Stomach (tissue), 9 donors: ENCODE data around the gene ABR. TPM values are rescaled to one million over a fixed set of nuclear protein-coding genes. Genes with fewer than 3 reads are reported as not detected.

ENCODE experiments used
- DNase-seq, 2 donors: peaks; one replicate each; pipeline versions ENCODE4 v3.0.0 to v3.0.0-alpha.2; 2013 to 2019
- H3K27ac ChIP-seq, 5 donors: fragments of 200-600 bp in 4 of 5; sonication (generic) in 4 of 5; one replicate each; pipeline ENCODE4 v1.5.1; 2013 to 2019; ENCODE audit warnings: mild to moderate bottlenecking in 1 of 5, moderate library complexity in 1 of 5
- H3K27me3 ChIP-seq, 3 donors: fragments of 200-600 bp; sonication (generic); one replicate each; pipeline ENCODE4 v1.5.1; 2017 to 2019; ENCODE audit warnings: mixed run types in 1 of 3
- H3K36me3 ChIP-seq, 4 donors: fragments of 200-600 bp; sonication (generic); 1 replicate in 3 of 4; 2 replicates in 1 of 4; pipeline ENCODE4 v1.5.1; 2016 to 2019
- H3K4me1 ChIP-seq, 4 donors: fragments of 200-600 bp; sonication (generic); one replicate each; pipeline ENCODE4 v1.5.1; 2016 to 2019
- H3K4me3 ChIP-seq, 4 donors: fragments of 200-600 bp; sonication (generic) in 3 of 4; one replicate each; pipeline ENCODE4 v1.5.1; 2016 to 2019; ENCODE audit warnings: mild to moderate bottlenecking in 1 of 4
- H3K9me3 ChIP-seq, 4 donors: fragments of 200-600 bp; sonication (generic); one replicate each; pipeline ENCODE4 v1.5.1; 2016 to 2019
- EP300 ChIP-seq: sonication (generic); formaldehyde crosslinking; IDR thresholded peaks from one replicate; pipeline ENCODE4 v1.6.1; 2017; ENCODE audit warnings: antibody characterized with exemption
- POLR2A ChIP-seq, 4 donors: fragments of 450-650 bp; IDR thresholded peaks; one replicate each; pipeline ENCODE4 v1.6.1; 2016; ENCODE audit warnings: antibody characterized with exemption in 4 of 4, control low read depth in 2 of 4, mild to moderate bottlenecking in 1 of 4, moderate library complexity in 1 of 4
- POLR2AphosphoS5 ChIP-seq, 3 donors: sonication (generic); formaldehyde crosslinking; IDR thresholded peaks; one replicate each; pipeline ENCODE4 v1.6.1; 2016; ENCODE audit warnings: antibody characterized with exemption in 3 of 3
- WGBS, 5 donors: extraction: QIAGEN DNeasy Blood & Tissue Kit in 3 of 5; methylation state at CpG; one replicate each; pipeline versions ENCODE4 v1.1.5 to v1.1.7; 2013 to 2018; 5-methylcytosine and 5-hydroxymethylcytosine counted together
- intact Hi-C: fragments of 100-400 bp; cut with DNase I; formaldehyde crosslinking; loops from one replicate; pipeline ENCODE4 v1.15.1; 2023; ENCODE audit warnings: low total_unique reads
- polyA plus RNA-seq, 3 donors: library from polyadenylated mRNA; stranded (reverse); fragments of 200-250 nt; gene quantifications; one replicate each; pipeline ENCODE4 v1.2.3, GENCODE V29; 2013
- total RNA-seq, 5 donors: library from RNA; depleted of rRNA; stranded (reverse); fragments of >200 nt; gene quantifications; one replicate each; pipeline versions ENCODE4 v1.1.0 to v1.2.3, GENCODE V29; 2014 to 2016
- TF ChIP-seq, protein P1 (sequence below), 7 experiments: fragments of 450-650 bp in 4 of 7; fragments of 200-600 bp in 3 of 7; sonication (generic) in 3 of 7; IDR thresholded peaks; one replicate each; pipeline ENCODE4 v1.5.1; 2016 to 2019; ENCODE audit warnings: antibody characterized with exemption in 7 of 7, control low read depth in 2 of 7, mild to moderate bottlenecking in 1 of 7
- donor health status: healthy with polysubstance abuse.
- donor health status: Bipolar disorder and iron deficiency.
- donor health status: healthy.

Gene ABR
- total and polyA plus RNA-seq, 8 donors = 28.3 to 1,523 (median 73.4) TPM

DNA sequence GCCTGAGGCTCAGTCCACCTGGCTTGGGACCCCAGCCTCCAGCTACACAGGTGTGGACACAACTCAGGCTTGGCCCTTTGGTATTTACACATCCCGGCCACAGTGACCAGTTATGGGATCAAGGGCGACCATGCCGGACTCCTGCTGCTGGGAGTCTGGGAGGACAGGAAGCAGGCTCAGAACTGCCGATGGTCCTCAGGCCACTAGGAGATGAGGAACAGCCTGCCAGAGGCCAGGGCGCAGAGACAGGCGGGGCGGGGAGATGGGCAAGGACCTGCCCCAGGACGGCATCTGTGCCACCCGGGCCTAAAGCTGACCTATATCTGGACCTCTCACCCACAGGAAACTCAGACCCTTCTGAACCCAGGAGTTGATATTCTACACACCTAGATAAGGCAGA, 212.7 kb downstream of the ABR start:
- Histone ChIP-seq H3K4me3 (no peak overlapping the region), H3K36me3 (no peaks in the 10 kb centered on the region), H3K9me3 (no peaks in the 10 kb centered on the region), H3K4me1 (peaks cover 0 to 53% (median 31%) of the 10 kb centered on the region in 4 donors), H3K27me3 (no peaks in the 10 kb centered on the region), H3K27ac (peak overlapping the region in 1 of 5 donors; percentile 87)
- DNase-seq = no peak
- TF ChIP-seq, protein P1, sequence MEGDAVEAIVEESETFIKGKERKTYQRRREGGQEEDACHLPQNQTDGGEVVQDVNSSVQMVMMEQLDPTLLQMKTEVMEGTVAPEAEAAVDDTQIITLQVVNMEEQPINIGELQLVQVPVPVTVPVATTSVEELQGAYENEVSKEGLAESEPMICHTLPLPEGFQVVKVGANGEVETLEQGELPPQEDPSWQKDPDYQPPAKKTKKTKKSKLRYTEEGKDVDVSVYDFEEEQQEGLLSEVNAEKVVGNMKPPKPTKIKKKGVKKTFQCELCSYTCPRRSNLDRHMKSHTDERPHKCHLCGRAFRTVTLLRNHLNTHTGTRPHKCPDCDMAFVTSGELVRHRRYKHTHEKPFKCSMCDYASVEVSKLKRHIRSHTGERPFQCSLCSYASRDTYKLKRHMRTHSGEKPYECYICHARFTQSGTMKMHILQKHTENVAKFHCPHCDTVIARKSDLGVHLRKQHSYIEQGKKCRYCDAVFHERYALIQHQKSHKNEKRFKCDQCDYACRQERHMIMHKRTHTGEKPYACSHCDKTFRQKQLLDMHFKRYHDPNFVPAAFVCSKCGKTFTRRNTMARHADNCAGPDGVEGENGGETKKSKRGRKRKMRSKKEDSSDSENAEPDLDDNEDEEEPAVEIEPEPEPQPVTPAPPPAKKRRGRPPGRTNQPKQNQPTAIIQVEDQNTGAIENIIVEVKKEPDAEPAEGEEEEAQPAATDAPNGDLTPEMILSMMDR (IDR thresholded peaks at IDR 0.05) = no peak
- TF ChIP-seq EP300 (no peak), POLR2A (IDR thresholded peaks at IDR 0.05) (no peak), POLR2AphosphoS5 (IDR thresholded peaks at IDR 0.05) (no peak)
- intact Hi-C loops = no loop called here
- WGBS, 5 donors = 85 to 94% (median 93%) methylated on average over 9 of the region's 9 CpGs

DNA sequence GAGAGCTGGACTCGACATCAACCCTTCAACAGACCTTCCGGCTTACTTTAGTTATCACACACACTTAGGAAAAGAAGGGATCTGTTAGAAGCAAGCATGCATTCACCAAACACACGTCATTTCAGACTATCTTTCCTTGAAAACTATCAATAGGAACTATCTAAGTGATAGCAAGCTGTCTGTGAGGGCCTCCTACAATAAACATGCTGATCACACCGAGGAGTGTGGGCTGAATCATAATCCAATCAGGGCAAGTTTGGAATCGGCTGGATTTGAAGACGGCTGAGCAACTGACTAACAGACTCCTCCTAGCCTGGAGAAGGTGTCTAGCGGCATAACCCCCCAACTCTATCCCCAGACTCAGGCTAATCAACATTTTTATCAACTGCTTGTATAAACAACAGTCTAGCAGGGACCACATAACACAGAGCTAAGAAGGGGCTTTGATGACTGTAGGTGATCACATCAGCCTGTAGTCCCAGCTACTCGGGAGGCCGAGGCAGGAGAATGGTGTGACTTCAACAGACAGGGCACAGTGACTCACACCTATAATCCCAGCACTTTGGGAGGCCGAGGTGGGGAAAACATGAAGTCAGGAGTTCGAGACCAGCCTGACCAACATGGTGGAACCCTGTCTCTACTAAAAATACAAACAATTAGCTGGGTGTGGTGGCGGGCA, 214.3 kb downstream of the ABR start:
- Histone ChIP-seq H3K4me3 (no peak overlapping the region), H3K9me3 (no peaks in the 10 kb centered on the region), H3K4me1 (peaks cover 0 to 50% (median 30%) of the 10 kb centered on the region in 4 donors), H3K36me3 (no peaks in the 10 kb centered on the region), H3K27ac (peak overlapping the region in 4 of 5 donors; percentile 4 to 87 (median 38)), H3K27me3 (no peaks in the 10 kb centered on the region)
- no peak for DNase-seq
- 68 to 78% (median 69%) methylated on average over 12 of the region's 12 CpGs for WGBS, 5 donors
- TF ChIP-seq POLR2AphosphoS5 (IDR thresholded peaks at IDR 0.05) (no peak), EP300 (no peak), POLR2A (IDR thresholded peaks at IDR 0.05) (no peak)
- TF ChIP-seq, protein P1 (IDR thresholded peaks at IDR 0.05) = no peak
- intact Hi-C loops = no loop called here

DNA sequence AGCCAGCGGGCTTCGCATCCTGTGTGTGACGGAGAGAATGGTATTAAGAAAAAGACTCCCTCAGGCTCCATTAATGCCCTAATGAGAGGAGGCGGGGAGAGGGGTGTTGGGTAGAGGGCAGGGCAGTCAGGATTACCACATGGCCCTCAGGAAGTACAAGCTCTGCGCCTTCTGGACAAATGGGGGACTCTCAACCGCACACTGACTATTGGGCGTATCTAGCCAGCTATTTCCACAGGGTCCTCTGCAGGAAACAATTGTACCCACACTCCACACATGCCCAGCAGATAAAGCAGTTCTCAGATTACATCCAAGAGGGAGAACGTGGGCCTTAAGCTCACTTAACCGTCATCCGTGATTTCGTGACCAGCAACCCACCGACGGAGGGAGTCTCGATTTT, 214.9 kb downstream of the ABR start:
- WGBS, 5 donors = 54 to 65% (median 62%) methylated on average over 14 of the region's 14 CpGs
- intact Hi-C loops = no loop called here
- peak in 1 of 2 donors; percentile 55 for DNase-seq
- no peak for TF ChIP-seq POLR2A (IDR thresholded peaks at IDR 0.05)
- TF ChIP-seq EP300 = no peak
- no peak for TF ChIP-seq POLR2AphosphoS5 (IDR thresholded peaks at IDR 0.05)
- TF ChIP-seq, protein P1 (IDR thresholded peaks at IDR 0.05) = no peak
- Histone ChIP-seq H3K27me3 (no peaks in the 10 kb centered on the region), H3K36me3 (no peaks in the 10 kb centered on the region), H3K4me1 (peaks cover 0 to 45% (median 27%) of the 10 kb centered on the region in 4 donors), H3K4me3 (no peak overlapping the region), H3K27ac (peak overlapping the region in 3 of 5 donors; percentile 4 to 87 (median 55)), H3K9me3 (no peaks in the 10 kb centered on the region)

DNA sequence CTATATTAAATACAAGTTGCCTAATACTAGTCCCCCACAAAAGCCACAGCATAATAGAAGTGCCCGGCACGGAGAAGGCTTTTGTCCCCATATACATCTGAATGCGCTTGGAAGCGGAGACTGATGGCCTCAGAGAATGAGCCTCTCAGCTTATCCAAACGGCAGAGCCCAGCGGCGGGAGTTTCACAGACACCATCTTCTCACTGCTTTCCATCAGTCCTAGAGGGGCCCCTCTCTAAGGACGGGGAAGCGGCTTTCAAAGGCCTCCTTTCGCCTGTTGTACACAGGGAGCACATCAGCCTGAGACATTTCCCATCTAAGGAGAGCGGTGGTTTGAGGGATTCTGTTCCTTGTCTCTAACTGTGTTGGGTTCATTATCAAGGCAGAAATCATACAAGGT, 217.1 kb downstream of the ABR start:
- WGBS, 5 donors = 78 to 83% (median 80%) methylated on average over 11 of the region's 11 CpGs

DNA sequence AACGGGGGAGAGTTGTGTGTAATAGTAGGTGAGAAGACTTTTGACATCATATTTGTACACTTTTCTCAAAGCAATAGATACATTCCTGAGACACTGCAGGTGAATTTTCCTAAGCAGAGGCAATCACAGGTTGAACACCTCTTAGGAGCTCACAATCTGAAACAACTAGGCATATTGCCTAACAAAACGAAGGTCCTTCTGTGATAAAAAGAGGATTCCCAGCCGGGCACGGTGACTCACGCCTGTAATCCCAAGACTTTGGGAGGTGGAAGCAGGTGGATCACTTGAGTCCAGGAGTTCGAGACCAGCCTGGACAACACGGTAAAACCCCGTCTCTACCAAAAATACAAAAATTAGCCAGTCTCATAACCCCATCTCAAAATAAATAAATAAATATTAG, 217.6 kb downstream of the ABR start:
- Histone ChIP-seq H3K36me3 (peaks cover 0 to 3% (median 0%) of the 10 kb centered on the region in 4 donors), H3K4me1 (peaks cover 0 to 39% (median 17%) of the 10 kb centered on the region in 4 donors), H3K27ac (peak overlapping the region in 1 of 5 donors; percentile 87), H3K4me3 (no peak overlapping the region), H3K27me3 (no peaks in the 10 kb centered on the region), H3K9me3 (no peaks in the 10 kb centered on the region)
- DNase-seq = no peak
- TF ChIP-seq, protein P1 (IDR thresholded peaks at IDR 0.05) = no peak
- TF ChIP-seq POLR2AphosphoS5 (IDR thresholded peaks at IDR 0.05) (no peak), POLR2A (IDR thresholded peaks at IDR 0.05) (no peak), EP300 (no peak)
- intact Hi-C loops = no loop called here
- whole genome bisulfite sequencing, 5 donors = 68 to 79% (median 73%) methylated on average over 8 of the region's 8 CpGs

More for the DNA sequence above, 217.1 kb downstream of the ABR start:
- H3K36me3 ChIP-seq = peaks cover 0 to 3% (median 0%) of the 10 kb centered on the region in 4 donors
- TF ChIP-seq POLR2A (IDR thresholded peaks at IDR 0.05) = no peak
- TF ChIP-seq POLR2AphosphoS5 (IDR thresholded peaks at IDR 0.05) = no peak
- no peak for TF ChIP-seq EP300
- H3K9me3 ChIP-seq = no peaks in the 10 kb centered on the region
- H3K4me1 ChIP-seq = peaks cover 0 to 39% (median 17%) of the 10 kb centered on the region in 4 donors
- H3K4me3 ChIP-seq = no peak overlapping the region
- intact Hi-C loops = no loop called here
- no peak for DNase-seq
- H3K27ac ChIP-seq = peak overlapping the region in 1 of 5 donors; percentile 87
- no peaks in the 10 kb centered on the region for H3K27me3 ChIP-seq
